Astrocyte (in vitro differentiated cells and primary cell): ENCODE data around the gene EME1.

Experiments
- CTCF ChIP-seq: IDR thresholded peaks from 2 replicates; pipeline ENCODE4 v1.5.1; 2011; ENCODE audit warnings: low read depth, mild to moderate bottlenecking, inconsistent platforms, low read length, moderate library complexity; ENCODE audit not compliant: insufficient read depth
- EZH2 ChIP-seq: IDR thresholded peaks from 2 replicates; pipeline ENCODE4 v1.6.1; 2012; ENCODE audit warnings: mild to moderate bottlenecking, low read length, inconsistent platforms; ENCODE audit not compliant: insufficient read depth

- TF ChIP-seq EZH2 (no peak), CTCF (no peak)
These were observed 43.3 kb upstream of the EME1 start for GRCh38 chr17:50329716-50330115.
